Measurements from ENCODE around the gene FAM163B.

The FAM163B gene

GRCh38 chr9:133572821-133573361 is 36.3 kb downstream of the FAM163B start:
- Histone ChIP-seq H3K27me3 (ENCODE audit: insufficient read depth, low read length) (peaks cover 5% of the 10 kb centered on the region; the same call in 1 of the 2 replicates), H3K4me1 (ENCODE audit: insufficient read depth, low read length, severe bottlenecking) (no peaks in the 10 kb centered on the region), H4K20me1 (ENCODE audit: insufficient read depth, low read length) (no peaks in the 10 kb centered on the region), H3K4me3 (ENCODE audit: low read depth, low read length, poor library complexity, severe bottlenecking) (no peak overlapping the region), H3K79me2 (ENCODE audit: insufficient read depth, low read length) (no peaks in the 10 kb centered on the region), H3K36me3 (ENCODE audit: insufficient read depth, low read length) (no peaks in the 10 kb centered on the region), H2AFZ (ENCODE audit: low read length) (no peak overlapping the region), H3K9me2 (ENCODE audit: low read depth, low read length) (no peaks in the 10 kb centered on the region), H3F3A (ENCODE audit: insufficient read depth, low read length) (no peaks in the 10 kb centered on the region), H3K27ac (ENCODE audit: low read depth, low read length, poor library complexity, severe bottlenecking) (no peak overlapping the region), H3K4me2 (ENCODE audit: low read length) (no peak overlapping the region), H3K9me3 (ENCODE audit: low read length) (no peaks in the 10 kb centered on the region), H3K9ac (ENCODE audit: low read length) (no peak overlapping the region)
- TF ChIP-seq EZH2 (IDR thresholded peaks at IDR 0.05; ENCODE audit: borderline replicate concordance, low read length) = no peak
- no peak for TF ChIP-seq CTCF (IDR thresholded peaks at IDR 0.05; ENCODE audit: low read length)

- no peak overlapping the region for H3K27ac ChIP-seq (ENCODE audit: low read depth, low read length, poor library complexity, severe bottlenecking)
- H3K4me1 ChIP-seq (ENCODE audit: insufficient read depth, low read length, severe bottlenecking) = no peaks in the 10 kb centered on the region
- H3K9me3 ChIP-seq (ENCODE audit: low read length) = no peaks in the 10 kb centered on the region
- H3K9me2 ChIP-seq (ENCODE audit: low read depth, low read length) = no peaks in the 10 kb centered on the region
- no peak overlapping the region for H3K9ac ChIP-seq (ENCODE audit: low read length)
- TF ChIP-seq CTCF (IDR thresholded peaks at IDR 0.05; ENCODE audit: low read length) (no peak), EZH2 (IDR thresholded peaks at IDR 0.05; ENCODE audit: borderline replicate concordance, low read length) (no peak)
- no peak overlapping the region for H3K4me2 ChIP-seq (ENCODE audit: low read length)
- no peaks in the 10 kb centered on the region for H4K20me1 ChIP-seq (ENCODE audit: insufficient read depth, low read length)
- no peaks in the 10 kb centered on the region for H3K36me3 ChIP-seq (ENCODE audit: insufficient read depth, low read length)
- H3K79me2 ChIP-seq (ENCODE audit: insufficient read depth, low read length) = no peaks in the 10 kb centered on the region
- H3F3A ChIP-seq (ENCODE audit: insufficient read depth, low read length) = no peaks in the 10 kb centered on the region
- H3K4me3 ChIP-seq (ENCODE audit: low read depth, low read length, poor library complexity, severe bottlenecking) = no peak overlapping the region
- H3K27me3 ChIP-seq (ENCODE audit: insufficient read depth, low read length) = peaks cover 5% of the 10 kb centered on the region; the same call in 1 of the 2 replicates
- H2AFZ ChIP-seq (ENCODE audit: low read length) = no peak overlapping the region
Observed at GRCh38 chr9:133571896-133572595, 37.1 kb downstream of the FAM163B start.

GRCh38 chr9:133571391-133571890 is 37.7 kb downstream of the FAM163B start:
- H3K9me2 ChIP-seq (ENCODE audit: low read depth, low read length) = no peaks in the 10 kb centered on the region
- no peaks in the 10 kb centered on the region for H4K20me1 ChIP-seq (ENCODE audit: insufficient read depth, low read length)
- H3K79me2 ChIP-seq (ENCODE audit: insufficient read depth, low read length) = no peaks in the 10 kb centered on the region
- H2AFZ ChIP-seq (ENCODE audit: low read length) = no peak overlapping the region
- H3K4me1 ChIP-seq (ENCODE audit: insufficient read depth, low read length, severe bottlenecking) = no peaks in the 10 kb centered on the region
- H3K27ac ChIP-seq (ENCODE audit: low read depth, low read length, poor library complexity, severe bottlenecking) = no peak overlapping the region
- H3K9ac ChIP-seq (ENCODE audit: low read length) = no peak overlapping the region
- no peak for TF ChIP-seq CTCF (IDR thresholded peaks at IDR 0.05; ENCODE audit: low read length)
- TF ChIP-seq EZH2 (IDR thresholded peaks at IDR 0.05; ENCODE audit: borderline replicate concordance, low read length) = no peak
- no peak overlapping the region for H3K4me3 ChIP-seq (ENCODE audit: low read depth, low read length, poor library complexity, severe bottlenecking)
- H3K36me3 ChIP-seq (ENCODE audit: insufficient read depth, low read length) = no peaks in the 10 kb centered on the region
- H3F3A ChIP-seq (ENCODE audit: insufficient read depth, low read length) = no peaks in the 10 kb centered on the region
- H3K9me3 ChIP-seq (ENCODE audit: low read length) = no peaks in the 10 kb centered on the region
- H3K4me2 ChIP-seq (ENCODE audit: low read length) = no peak overlapping the region
- peaks cover 5% of the 10 kb centered on the region; the same call in 1 of the 2 replicates for H3K27me3 ChIP-seq (ENCODE audit: insufficient read depth, low read length)
